PC-9 (cell line): Measurements from ENCODE around the gene SLC51B. TPM values are rescaled to one million over a fixed set of nuclear protein-coding genes. Genes with fewer than 3 reads are reported as not detected.
"Not testable (repeated sequence)": the region's sequence is repeated elsewhere in the genome, so short reads cannot be mapped to it uniquely, and the experiment has no call there.

Source experiments
- BruUV-seq: library from RNA; stranded (reverse); fragments of 400-500 nt; replicated peaks from 2 replicates; lab custom pipeline; 2021; lab: Mats Ljungman, UMichigan
- CTCF ChIA-PET: fragments of 300-600 bp; sonication (Branson Sonifier 250); formaldehyde crosslinking; loops from one replicate; lab custom pipeline; 2022; ENCODE audit warnings: antibody characterized with exemption; lab: Charles Lee
- POLR2A ChIA-PET: fragments of 300-600 bp; sonication (Branson Sonifier 250); formaldehyde crosslinking; loops from one replicate; lab custom pipeline; 2022; ENCODE audit warnings: antibody characterized with exemption; ENCODE audit not compliant: unreplicated experiment; lab: Charles Lee
- DNase-seq, 2 experiments: peaks; one replicate each; pipeline versions ENCODE4 v3.0.0 to v3.0.0-alpha.2; 2015 to 2022; ENCODE audit warnings: mixed read lengths in 1 of 2
- H2AFZ ChIP-seq: fragments of 200-600 bp; sonication (generic); 2 replicates; pipeline ENCODE4 v1.8.1; 2017; ENCODE audit warnings: antibody characterized with exemption
- H3F3A ChIP-seq: fragments of 200-600 bp; sonication (generic); 2 replicates; pipeline ENCODE4 v1.8.1; 2017; ENCODE audit warnings: antibody characterized with exemption, mild to moderate bottlenecking, low read depth; ENCODE audit not compliant: insufficient read depth
- H3K27ac ChIP-seq: fragments of 200-600 bp; sonication (generic); 2 replicates; pipeline ENCODE4 v1.6.1; 2016; ENCODE audit warnings: mixed run types
- H3K27me3 ChIP-seq: fragments of 200-600 bp; sonication (generic); 2 replicates; pipeline ENCODE4 v1.6.1; 2016; ENCODE audit warnings: low read depth, mixed run types; ENCODE audit not compliant: insufficient read depth
- H3K36me3 ChIP-seq: fragments of 200-600 bp; sonication (generic); 2 replicates; pipeline ENCODE4 v1.6.1; 2016; ENCODE audit warnings: low read depth, mixed run types
- H3K4me1 ChIP-seq: fragments of 200-600 bp; sonication (generic); replicated peaks from 2 replicates; pipeline ENCODE4 v1.6.1; 2016; ENCODE audit warnings: mixed run types; ENCODE audit not compliant: insufficient read depth
- H3K4me2 ChIP-seq: fragments of 200-600 bp; sonication (generic); 2 replicates; pipeline ENCODE4 v1.6.1; 2017; ENCODE audit warnings: mixed run types
- H3K4me3 ChIP-seq: fragments of 200-600 bp; sonication (generic); 2 replicates; pipeline ENCODE4 v1.6.1; 2016; ENCODE audit warnings: mixed run types
- H3K79me2 ChIP-seq: fragments of 200-600 bp; sonication (generic); 2 replicates; pipeline ENCODE4 v1.6.1; 2017; ENCODE audit warnings: low read depth, mixed run types
- H3K9me2 ChIP-seq: fragments of 200-600 bp; sonication (generic); 2 replicates; pipeline ENCODE4 v1.8.1; 2017; ENCODE audit warnings: mild to moderate bottlenecking; ENCODE audit not compliant: insufficient read depth
- H3K9me3 ChIP-seq: fragments of 200-600 bp; sonication (generic); 2 replicates; pipeline ENCODE4 v1.8.1; 2016; ENCODE audit warnings: low read depth; ENCODE audit not compliant: insufficient read depth
- H4K20me1 ChIP-seq: fragments of 200-600 bp; sonication (generic); 2 replicates; pipeline ENCODE4 v1.8.1; 2017; ENCODE audit not compliant: insufficient read depth
- EZH2 ChIP-seq: fragments of 200-600 bp; sonication (generic); IDR thresholded peaks from 2 replicates; pipeline ENCODE4 v1.8.0; 2017; ENCODE audit warnings: antibody characterized with exemption, low read depth
- intact Hi-C: fragments of 100-400 bp; cut with micrococcal nuclease; formaldehyde crosslinking; loops from one replicate; pipeline ENCODE4 v1.10.0; 2022; ENCODE audit not compliant: unreplicated experiment
- total RNA-seq: library from RNA; stranded (reverse); gene quantifications from 2 replicates; pipeline ENCODE4 v1.2.3, GENCODE V29; 2021
- TF ChIP-seq, protein P1 (sequence below): fragments of 200-600 bp; sonication (generic); conservative IDR thresholded peaks from 2 replicates; pipeline ENCODE4 v1.6.1; 2017; ENCODE audit warnings: mixed run types, antibody characterized with exemption, mild to moderate bottlenecking, moderate library complexity

The SLC51B gene
- total RNA-seq, 1 experiment from 2014 or later = not detected

DNA sequence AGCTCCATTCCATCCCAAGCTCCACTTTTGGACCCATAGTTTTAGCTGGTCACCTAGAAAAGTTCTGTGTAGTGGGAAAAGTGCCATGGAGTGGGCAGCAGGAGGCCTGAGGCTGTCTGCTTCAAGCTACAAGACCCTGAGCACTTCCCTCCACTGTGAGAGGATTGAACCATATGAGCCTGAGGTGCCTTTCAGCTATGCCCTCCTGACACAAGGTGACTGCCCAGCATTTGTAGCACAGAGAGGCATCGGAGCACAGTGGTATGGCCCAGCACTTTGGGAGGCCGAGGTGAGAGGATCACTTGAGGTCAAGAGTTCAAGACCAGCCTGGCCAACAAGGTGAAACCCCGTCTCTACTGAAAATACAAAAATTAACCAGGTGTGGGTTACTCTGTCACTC lies 27.4 kb downstream of the SLC51B start:
- H3K27me3 ChIP-seq = no peaks in the 10 kb centered on the region
- H2AFZ ChIP-seq = no peak overlapping the region
- H4K20me1 ChIP-seq = no peaks in the 10 kb centered on the region
- H3K27ac ChIP-seq = no peak overlapping the region
- BruUV-seq = no TSS peak
- H3K9me3 ChIP-seq = no peaks in the 10 kb centered on the region
- no peak overlapping the region for H3K4me3 ChIP-seq
- H3K4me2 ChIP-seq = no peak overlapping the region
- H3K9me2 ChIP-seq = no peaks in the 10 kb centered on the region
- H3K36me3 ChIP-seq = no peaks in the 10 kb centered on the region
- no peaks in the 10 kb centered on the region for H3F3A ChIP-seq
- TF ChIP-seq, protein P1, sequence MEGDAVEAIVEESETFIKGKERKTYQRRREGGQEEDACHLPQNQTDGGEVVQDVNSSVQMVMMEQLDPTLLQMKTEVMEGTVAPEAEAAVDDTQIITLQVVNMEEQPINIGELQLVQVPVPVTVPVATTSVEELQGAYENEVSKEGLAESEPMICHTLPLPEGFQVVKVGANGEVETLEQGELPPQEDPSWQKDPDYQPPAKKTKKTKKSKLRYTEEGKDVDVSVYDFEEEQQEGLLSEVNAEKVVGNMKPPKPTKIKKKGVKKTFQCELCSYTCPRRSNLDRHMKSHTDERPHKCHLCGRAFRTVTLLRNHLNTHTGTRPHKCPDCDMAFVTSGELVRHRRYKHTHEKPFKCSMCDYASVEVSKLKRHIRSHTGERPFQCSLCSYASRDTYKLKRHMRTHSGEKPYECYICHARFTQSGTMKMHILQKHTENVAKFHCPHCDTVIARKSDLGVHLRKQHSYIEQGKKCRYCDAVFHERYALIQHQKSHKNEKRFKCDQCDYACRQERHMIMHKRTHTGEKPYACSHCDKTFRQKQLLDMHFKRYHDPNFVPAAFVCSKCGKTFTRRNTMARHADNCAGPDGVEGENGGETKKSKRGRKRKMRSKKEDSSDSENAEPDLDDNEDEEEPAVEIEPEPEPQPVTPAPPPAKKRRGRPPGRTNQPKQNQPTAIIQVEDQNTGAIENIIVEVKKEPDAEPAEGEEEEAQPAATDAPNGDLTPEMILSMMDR = no peak
- no peak for TF ChIP-seq EZH2
- ChIA-PET CTCF (no interaction called here), POLR2A (no interaction called here)
- intact Hi-C loops = no loop called here
- H3K4me1 ChIP-seq = no peaks in the 10 kb centered on the region
- no peak for DNase-seq
- H3K79me2 ChIP-seq = no peaks in the 10 kb centered on the region

DNA sequence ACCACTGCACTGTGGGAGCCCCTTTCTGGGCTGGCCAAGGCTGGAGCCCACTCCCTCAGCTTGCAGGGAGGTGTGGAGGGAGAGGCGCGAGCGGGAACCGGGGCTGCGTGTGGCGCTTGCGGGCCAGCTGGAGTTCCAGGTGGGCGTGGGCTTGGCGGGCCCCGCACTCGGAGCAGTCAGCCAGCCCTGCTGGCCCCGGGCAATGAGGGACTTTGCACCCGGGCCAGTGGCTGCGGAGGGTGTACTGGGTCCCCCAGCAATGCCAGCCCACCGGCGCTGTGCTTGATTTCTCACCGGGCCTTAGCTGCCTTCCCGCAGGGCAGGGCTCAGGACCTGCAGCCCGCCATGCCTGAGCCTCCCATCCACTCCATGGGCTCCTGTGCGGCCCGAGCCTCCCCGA lies 29.8 kb downstream of the SLC51B start:
- CTCF ChIA-PET, H3K27ac ChIP-seq: not testable (repeated sequence)

DNA sequence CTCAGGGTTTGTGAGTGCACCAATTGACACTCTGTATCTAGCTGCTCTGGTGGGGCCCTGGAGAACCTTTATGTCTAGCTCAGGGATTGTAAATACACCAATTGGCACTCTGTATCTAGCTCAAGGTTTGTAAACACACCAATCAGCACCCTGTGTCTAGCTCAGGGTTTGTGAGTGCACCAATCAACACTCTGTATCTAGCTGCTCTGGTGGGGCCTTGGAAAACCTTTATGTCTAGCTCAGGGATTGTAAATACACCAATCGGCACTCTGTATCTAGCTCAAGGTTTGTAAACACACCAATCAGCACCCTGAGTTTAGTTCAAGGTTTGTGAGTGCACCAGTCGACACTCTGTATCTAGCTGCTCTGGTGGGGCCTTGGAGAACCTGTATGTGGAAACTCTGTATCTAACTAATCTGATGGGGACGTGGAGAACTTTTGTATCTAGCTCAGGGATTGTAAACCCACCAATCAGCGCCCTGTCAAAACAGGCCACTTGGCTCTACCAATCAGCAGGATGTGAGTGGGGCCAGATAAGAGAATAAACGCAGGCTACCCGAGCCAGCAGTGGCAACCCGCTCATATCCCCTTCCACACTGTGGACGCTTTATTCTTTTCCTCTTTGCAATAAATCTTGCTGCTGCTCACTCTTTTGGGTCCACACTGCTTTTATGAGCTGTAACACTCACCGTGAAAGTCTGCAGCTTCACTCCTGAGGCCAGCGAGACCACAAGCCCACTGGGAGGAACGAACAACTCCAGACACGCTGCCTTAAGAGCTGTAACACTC lies 30.6 kb downstream of the SLC51B start:
- DNase-seq, H3K9me2 ChIP-seq, H4K20me1 ChIP-seq, H3K27me3 ChIP-seq, H3K4me2 ChIP-seq, H3K4me1 ChIP-seq, BruUV-seq, H3F3A ChIP-seq, H3K79me2 ChIP-seq, H3K9me3 ChIP-seq, H3K4me3 ChIP-seq, H2AFZ ChIP-seq, H3K27ac ChIP-seq, intact Hi-C loops, POLR2A ChIA-PET, H3K36me3 ChIP-seq: not testable (repeated sequence)
- CTCF ChIA-PET = interaction anchor here (0.6 to 0.7 kb wide), 2 partner anchors 21 to 23 kb away, joined by 3 read pairs; no protein-coding TSS in a partner anchor

More for the DNA sequence above, 29.8 kb downstream of the SLC51B start:
- H4K20me1 ChIP-seq, H3K9me3 ChIP-seq, intact Hi-C loops, H2AFZ ChIP-seq, H3K4me1 ChIP-seq, H3F3A ChIP-seq, H3K79me2 ChIP-seq, H3K4me3 ChIP-seq, H3K27me3 ChIP-seq, H3K36me3 ChIP-seq, DNase-seq, H3K4me2 ChIP-seq, H3K9me2 ChIP-seq, POLR2A ChIA-PET, BruUV-seq: not testable (repeated sequence)

DNA sequence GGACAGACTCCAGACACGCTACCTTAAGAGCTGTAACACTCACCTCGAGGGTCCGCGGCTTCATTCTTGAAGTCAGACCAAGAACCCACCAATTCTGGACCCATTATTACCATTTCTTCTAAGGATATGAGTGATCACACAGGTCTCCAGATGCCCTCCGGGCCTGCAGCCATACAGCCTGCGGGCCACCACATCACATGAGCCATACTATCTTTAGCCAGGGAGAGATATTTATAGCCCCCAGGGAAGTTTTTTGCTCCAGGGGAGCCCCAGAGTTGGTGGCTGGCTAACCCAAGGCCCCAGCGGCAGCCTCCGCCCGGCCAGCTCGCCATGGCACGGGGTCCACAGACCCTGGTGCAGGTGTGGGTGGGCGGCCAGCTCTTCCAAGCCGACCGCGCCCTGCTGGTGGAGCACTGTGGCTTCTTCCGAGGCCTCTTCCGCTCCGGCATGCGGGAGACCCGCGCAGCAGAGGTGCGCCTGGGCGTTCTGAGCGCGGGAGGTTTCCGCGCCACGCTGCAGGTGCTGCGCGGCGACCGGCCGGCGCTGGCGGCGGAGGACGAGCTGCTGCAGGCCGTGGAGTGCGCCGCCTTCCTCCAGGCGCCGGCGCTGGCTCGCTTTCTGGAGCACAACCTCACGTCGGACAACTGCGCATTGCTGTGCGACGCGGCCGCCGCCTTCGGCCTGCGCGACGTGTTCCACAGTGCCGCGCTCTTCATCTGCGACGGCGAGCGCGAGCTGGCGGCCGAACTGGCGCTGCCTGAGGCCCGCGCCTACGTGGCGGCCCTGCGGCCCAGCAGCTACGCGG lies 31.5 kb downstream of the SLC51B start, which contains the start of gene KBTBD13:
Gene KBTBD13, plus strand, starts transcription at position 261 of the 805 bp plus-strand sequence. Its CDS starts 70 bp downstream, at position 331.
- TF ChIP-seq, protein P1 = no peak
- Histone ChIP-seq H3F3A (no peaks in the 10 kb centered on the region), H4K20me1 (no peaks in the 10 kb centered on the region), H3K27ac (no peak within 1 kb of the TSS), H2AFZ (no peak within 1 kb of the TSS), H3K4me3 (no peak within 1 kb of the TSS), H3K4me2 (no peak within 1 kb of the TSS), H3K4me1 (no peaks in the 10 kb centered on the region), H3K9me3 (no peaks in the 10 kb centered on the region), H3K79me2 (no peaks in the 10 kb centered on the region), H3K9me2 (no peaks in the 10 kb centered on the region), H3K36me3 (no peaks in the 10 kb centered on the region), H3K27me3 (no peaks in the 10 kb centered on the region)
- no TSS peak for BruUV-seq
- CTCF ChIA-PET = interaction anchor here (0.6 to 0.7 kb wide), 2 partner anchors 22 to 24 kb away, joined by 3 read pairs; no protein-coding TSS in a partner anchor
- intact Hi-C loops = no loop called here
- DNase-seq = no peak
- POLR2A ChIA-PET = no interaction called here
